Astrocyte (in vitro differentiated cells and primary cell): Measurements from ENCODE around the gene ZC3H12C. TPM values are rescaled to one million over a fixed set of nuclear protein-coding genes. Genes with fewer than 3 reads are reported as not detected.

Source experiments
- DNase-seq: peaks from one replicate; pipeline ENCODE4 v3.0.0-alpha.2; 2010; ENCODE audit warnings: low read depth
- FAIRE-seq: peaks from 2 replicates; lab custom pipeline; 2011; peaks lifted over from hg19 to GRCh38; lab: Jason Lieb, UNC
- H2AFZ ChIP-seq: 2 replicates; pipeline ENCODE4 v1.6.0; 2012; ENCODE audit warnings: low read depth, low read length, inconsistent platforms
- H3K27ac ChIP-seq: 2 replicates; pipeline ENCODE4 v1.5.1; 2011; ENCODE audit warnings: low read depth, low read length, inconsistent platforms
- H3K27me3 ChIP-seq: 2 replicates; pipeline ENCODE4 v1.6.0; 2011; ENCODE audit warnings: low read length, inconsistent platforms; ENCODE audit not compliant: insufficient read depth
- H3K36me3 ChIP-seq: 2 replicates; pipeline ENCODE4 v1.5.1; 2011; ENCODE audit warnings: low read length, inconsistent platforms; ENCODE audit not compliant: insufficient read depth
- H3K4me1 ChIP-seq: 2 replicates; pipeline ENCODE4 v1.5.1; 2011; ENCODE audit warnings: low read length, inconsistent platforms; ENCODE audit not compliant: insufficient read depth
- H3K4me2 ChIP-seq: 2 replicates; pipeline ENCODE4 v1.6.0; 2012; ENCODE audit warnings: low read length, inconsistent platforms
- H3K4me3 ChIP-seq: 2 replicates; pipeline ENCODE4 v1.5.1; 2011; ENCODE audit warnings: low read depth, mild to moderate bottlenecking, low read length, inconsistent platforms; ENCODE audit not compliant: insufficient read depth
- H3K79me2 ChIP-seq: 2 replicates; pipeline ENCODE4 v1.6.0; 2012; ENCODE audit warnings: mild to moderate bottlenecking, low read length, inconsistent platforms; ENCODE audit not compliant: insufficient read depth
- H3K9ac ChIP-seq: 2 replicates; pipeline ENCODE4 v1.6.0; 2012; ENCODE audit warnings: mild to moderate bottlenecking, low read length, inconsistent platforms
- H3K9me3 ChIP-seq: 2 replicates; pipeline ENCODE4 v1.5.1; 2012; ENCODE audit warnings: low read depth, mild to moderate bottlenecking, low read length, inconsistent platforms; ENCODE audit not compliant: insufficient read depth
- H4K20me1 ChIP-seq: 2 replicates; pipeline ENCODE4 v1.6.0; 2012; ENCODE audit warnings: low read length, inconsistent platforms; ENCODE audit not compliant: insufficient read depth
- H3K27ac Mint-ChIP-seq: one replicate; pipeline ENCODE4 v1.8.0; 2021; ENCODE audit warnings: mild to moderate bottlenecking, mixed read lengths; ENCODE audit not compliant: unreplicated experiment
- H3K27me3 Mint-ChIP-seq: one replicate; pipeline ENCODE4 v1.8.0; 2021; ENCODE audit warnings: low read depth, mixed read lengths; ENCODE audit not compliant: unreplicated experiment
- H3K36me3 Mint-ChIP-seq: one replicate; pipeline ENCODE4 v1.8.0; 2021; ENCODE audit warnings: low read depth, mixed read lengths; ENCODE audit not compliant: unreplicated experiment
- H3K4me1 Mint-ChIP-seq: one replicate; pipeline ENCODE4 v1.8.0; 2021; ENCODE audit warnings: low read depth, mixed read lengths; ENCODE audit not compliant: unreplicated experiment
- H3K4me3 Mint-ChIP-seq: one replicate; pipeline ENCODE4 v1.8.0; 2021; ENCODE audit warnings: mild to moderate bottlenecking, moderate library complexity, mixed read lengths; ENCODE audit not compliant: unreplicated experiment
- H3K9me3 Mint-ChIP-seq: one replicate; pipeline ENCODE4 v1.8.0; 2021; ENCODE audit warnings: mild to moderate bottlenecking, mixed read lengths; ENCODE audit not compliant: unreplicated experiment
- CTCF ChIP-seq: IDR thresholded peaks from 2 replicates; pipeline ENCODE4 v1.5.1; 2011; ENCODE audit warnings: low read depth, mild to moderate bottlenecking, inconsistent platforms, low read length, moderate library complexity; ENCODE audit not compliant: insufficient read depth
- EZH2 ChIP-seq: IDR thresholded peaks from 2 replicates; pipeline ENCODE4 v1.6.1; 2012; ENCODE audit warnings: mild to moderate bottlenecking, low read length, inconsistent platforms; ENCODE audit not compliant: insufficient read depth
- total RNA-seq: library from RNA; stranded (reverse); gene quantifications from 2 replicates; pipeline ENCODE4 v1.2.1, GENCODE V29; 2021

The ZC3H12C gene
- total RNA-seq, 1 donor from 2014 or later: 12.0 TPM

DNA sequence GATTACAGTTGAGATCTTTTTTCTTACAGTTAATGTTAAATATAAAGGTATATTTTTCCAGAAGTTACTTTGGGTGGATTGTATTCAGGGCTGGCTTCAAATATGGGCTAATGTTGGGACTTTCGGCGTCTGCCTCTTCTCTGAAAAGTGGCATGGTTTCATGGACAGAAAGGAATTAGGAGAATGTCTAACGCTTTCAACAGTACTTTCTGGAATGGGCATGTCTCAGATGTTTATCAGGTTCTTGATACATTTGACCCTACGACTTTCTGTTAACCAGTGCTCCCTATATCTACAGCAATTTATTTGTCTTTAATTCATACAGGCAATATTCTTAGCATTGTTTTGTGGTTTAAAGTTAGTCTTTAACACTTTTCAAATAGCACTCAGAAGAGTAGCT lies 33.7 kb downstream of the ZC3H12C start:
- peaks cover 65% of the 10 kb centered on the region for H3K4me1 Mint-ChIP-seq

GRCh38 chr11:110128161-110128560 lies 35.0 kb downstream of the ZC3H12C start:
- Histone ChIP-seq H2AFZ (no peak overlapping the region), H3K4me3 (no peak overlapping the region), H4K20me1 (no peaks in the 10 kb centered on the region), H3K79me2 (peaks cover 24% of the 10 kb centered on the region), H3K9ac (no peak overlapping the region), H3K9me3 (no peaks in the 10 kb centered on the region), H3K4me1 (peaks cover 26% of the 10 kb centered on the region), H3K4me2 (peak overlapping the region; percentile 19), H3K27ac (peak overlapping the region; percentile 29), H3K36me3 (no peaks in the 10 kb centered on the region), H3K27me3 (no peaks in the 10 kb centered on the region)
- Mint-ChIP-seq H3K9me3 (peaks cover 3% of the 10 kb centered on the region), H3K4me1 (peaks cover 62% of the 10 kb centered on the region), H3K27me3 (no peaks in the 10 kb centered on the region), H3K36me3 (no peaks in the 10 kb centered on the region), H3K4me3 (no peak overlapping the region), H3K27ac (peak overlapping the region; percentile 96)
- DNase-seq: peak; percentile 26
- no peak for FAIRE-seq
- no peak for TF ChIP-seq EZH2
- no peak for TF ChIP-seq CTCF

More for the DNA sequence above, 33.7 kb downstream of the ZC3H12C start:
- no peak overlapping the region for H3K4me3 ChIP-seq
- Mint-ChIP-seq H3K4me3 (no peak overlapping the region), H3K27me3 (no peaks in the 10 kb centered on the region), H3K9me3 (peaks cover 3% of the 10 kb centered on the region), H3K36me3 (no peaks in the 10 kb centered on the region), H3K27ac (peak overlapping the region; percentile 96)
- no peak for FAIRE-seq
- DNase-seq: no peak
- H3K4me2 ChIP-seq: no peak overlapping the region
- no peak overlapping the region for H3K9ac ChIP-seq
- H3K36me3 ChIP-seq: no peaks in the 10 kb centered on the region
- H3K9me3 ChIP-seq: no peaks in the 10 kb centered on the region
- H3K4me1 ChIP-seq: peaks cover 31% of the 10 kb centered on the region
- H4K20me1 ChIP-seq: no peaks in the 10 kb centered on the region
- H3K27me3 ChIP-seq: no peaks in the 10 kb centered on the region
- H3K79me2 ChIP-seq: peaks cover 32% of the 10 kb centered on the region
- no peak overlapping the region for H3K27ac ChIP-seq
- no peak overlapping the region for H2AFZ ChIP-seq
- TF ChIP-seq EZH2: no peak
- TF ChIP-seq CTCF: no peak

DNA sequence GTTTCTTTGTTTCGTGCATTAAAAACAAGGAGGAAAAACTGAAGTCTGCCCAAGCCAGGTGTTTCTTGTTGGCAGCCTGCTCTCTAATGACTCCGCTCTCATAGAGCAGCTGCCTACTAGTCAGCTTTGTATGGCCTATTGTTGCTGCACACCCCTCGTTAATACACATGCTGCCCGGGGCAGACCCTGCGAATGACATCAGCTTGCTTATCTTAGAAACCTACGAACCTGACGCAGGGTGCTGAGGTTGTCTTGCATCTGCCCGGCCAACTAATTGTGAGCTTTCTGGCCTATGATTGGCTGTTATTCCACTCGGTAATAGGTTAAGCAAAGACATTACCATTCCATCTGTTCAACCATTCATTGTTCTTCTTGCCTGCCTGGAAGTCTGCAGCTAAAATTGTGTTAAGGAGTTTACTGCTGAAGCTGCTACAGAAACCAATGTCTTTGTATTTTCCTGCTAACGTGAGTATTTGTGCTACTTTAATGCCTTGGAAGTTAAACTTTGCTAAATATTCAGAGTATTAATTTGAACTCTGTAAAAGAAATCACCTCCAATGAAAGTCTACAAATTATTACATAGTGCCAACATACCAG lies 37.5 kb downstream of the ZC3H12C start:
- Histone ChIP-seq H3K4me2 (peak overlapping the region; percentile 12), H4K20me1 (no peaks in the 10 kb centered on the region), H3K4me3 (no peak overlapping the region), H3K9ac (peak overlapping the region; percentile 23), H3K79me2 (peaks cover 24% of the 10 kb centered on the region), H3K36me3 (no peaks in the 10 kb centered on the region), H2AFZ (no peak overlapping the region), H3K27me3 (no peaks in the 10 kb centered on the region), H3K4me1 (peaks cover 14% of the 10 kb centered on the region), H3K27ac (no peak overlapping the region), H3K9me3 (no peaks in the 10 kb centered on the region)
- Mint-ChIP-seq H3K36me3 (no peaks in the 10 kb centered on the region), H3K27me3 (no peaks in the 10 kb centered on the region), H3K4me3 (peak overlapping the region; percentile 28), H3K9me3 (no peaks in the 10 kb centered on the region), H3K27ac (peak overlapping the region; percentile 20), H3K4me1 (peaks cover 39% of the 10 kb centered on the region)
- DNase-seq (peak; percentile 86), FAIRE-seq (no peak)
- no peak for TF ChIP-seq EZH2
- no peak for TF ChIP-seq CTCF
